Immature natural killer cell (primary cell): Measurements from ENCODE around the gene DUSP22. TPM values are rescaled to one million over a fixed set of nuclear protein-coding genes. Genes with fewer than 3 reads are reported as not detected.
"Not testable (repeated sequence)": the region's sequence is repeated elsewhere in the genome, so short reads cannot be mapped to it uniquely, and the experiment has no call there.

ENCODE experiments used
- DNase-seq, 3 donors: peaks; one replicate each; pipeline ENCODE4 v3.0.0; 2022; ENCODE audit warnings: mixed read lengths in 1 of 3
- H3K27ac Mint-ChIP-seq, 6 donors: one replicate each; pipeline ENCODE4 v1.8.0; 2020; ENCODE audit warnings: mixed read lengths in 6 of 6, mild to moderate bottlenecking in 5 of 6, inconsistent platforms in 4 of 6, moderate library complexity in 3 of 6
- H3K27me3 Mint-ChIP-seq, 3 donors: one replicate each; pipeline ENCODE4 v1.8.0; 2020 to 2021; ENCODE audit warnings: low read depth in 3 of 3, mild to moderate bottlenecking in 3 of 3, mixed read lengths in 3 of 3, moderate library complexity in 3 of 3, inconsistent platforms in 1 of 3
- H3K36me3 Mint-ChIP-seq, 3 donors: one replicate each; pipeline ENCODE4 v1.8.0; 2020; ENCODE audit warnings: mixed read lengths in 3 of 3, inconsistent platforms in 2 of 3, mild to moderate bottlenecking in 2 of 3
- H3K4me1 Mint-ChIP-seq, 2 donors: one replicate each; pipeline ENCODE4 v1.8.0; 2020; ENCODE audit warnings: inconsistent platforms in 2 of 2, mild to moderate bottlenecking in 2 of 2, mixed read lengths in 2 of 2, moderate library complexity in 1 of 2
- H3K4me3 Mint-ChIP-seq, 5 donors: one replicate each; pipeline ENCODE4 v1.8.0; 2020; ENCODE audit warnings: mild to moderate bottlenecking in 5 of 5, mixed read lengths in 5 of 5, inconsistent platforms in 3 of 5, moderate library complexity in 3 of 5
- H3K9me3 Mint-ChIP-seq, 6 donors: one replicate each; pipeline ENCODE4 v1.8.0; 2020; ENCODE audit warnings: mild to moderate bottlenecking in 6 of 6, mixed read lengths in 6 of 6, inconsistent platforms in 4 of 6, moderate library complexity in 3 of 6
- polyA plus RNA-seq, 3 donors: library from polyadenylated mRNA; unstranded; fragments of 300-500 nt; fragmentation: Illumina TruSeq; gene quantifications; one replicate each; pipeline ENCODE4 v1.2.3, GENCODE V29; 2021

DUSP22 gene
- polyA plus RNA-seq, 3 donors from 2014 or later, result 55.0 to 80.1 (median 65.3) TPM

DNA sequence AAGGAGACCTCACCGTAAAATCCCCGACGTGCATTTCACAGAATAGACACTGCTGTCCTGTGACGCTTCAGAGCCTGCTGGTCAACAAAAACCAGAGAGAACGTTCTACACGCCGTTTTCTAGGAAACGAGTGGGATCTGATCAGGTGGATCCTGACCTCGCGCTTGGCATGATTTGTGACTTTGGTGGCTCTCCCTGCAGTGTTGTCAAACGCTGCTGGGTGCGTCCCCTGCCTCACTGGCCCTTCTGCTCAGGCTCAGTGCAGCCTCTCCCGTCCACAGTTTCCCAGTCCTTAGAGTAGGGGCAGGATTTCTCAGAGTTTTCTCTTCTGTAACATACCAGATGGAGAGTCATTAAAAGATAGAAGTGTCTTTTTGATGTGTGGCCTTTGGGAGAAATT is 71.6 kb downstream of the DUSP22 start:
- H3K36me3 Mint-ChIP-seq, result peaks cover 0 to 5% (median 3%) of the 10 kb centered on the region in 3 donors
- peaks cover 0 to 4% (median 1%) of the 10 kb centered on the region in 3 donors for H3K27me3 Mint-ChIP-seq
- peaks cover 0 to 24% (median 7%) of the 10 kb centered on the region in 6 donors for H3K9me3 Mint-ChIP-seq
- H3K27ac Mint-ChIP-seq, result no peak overlapping the region
- H3K4me1 Mint-ChIP-seq, result peaks cover 9 to 12% of the 10 kb centered on the region in 2 donors
- DNase-seq, result no peak
- no peak overlapping the region for H3K4me3 Mint-ChIP-seq

DNA sequence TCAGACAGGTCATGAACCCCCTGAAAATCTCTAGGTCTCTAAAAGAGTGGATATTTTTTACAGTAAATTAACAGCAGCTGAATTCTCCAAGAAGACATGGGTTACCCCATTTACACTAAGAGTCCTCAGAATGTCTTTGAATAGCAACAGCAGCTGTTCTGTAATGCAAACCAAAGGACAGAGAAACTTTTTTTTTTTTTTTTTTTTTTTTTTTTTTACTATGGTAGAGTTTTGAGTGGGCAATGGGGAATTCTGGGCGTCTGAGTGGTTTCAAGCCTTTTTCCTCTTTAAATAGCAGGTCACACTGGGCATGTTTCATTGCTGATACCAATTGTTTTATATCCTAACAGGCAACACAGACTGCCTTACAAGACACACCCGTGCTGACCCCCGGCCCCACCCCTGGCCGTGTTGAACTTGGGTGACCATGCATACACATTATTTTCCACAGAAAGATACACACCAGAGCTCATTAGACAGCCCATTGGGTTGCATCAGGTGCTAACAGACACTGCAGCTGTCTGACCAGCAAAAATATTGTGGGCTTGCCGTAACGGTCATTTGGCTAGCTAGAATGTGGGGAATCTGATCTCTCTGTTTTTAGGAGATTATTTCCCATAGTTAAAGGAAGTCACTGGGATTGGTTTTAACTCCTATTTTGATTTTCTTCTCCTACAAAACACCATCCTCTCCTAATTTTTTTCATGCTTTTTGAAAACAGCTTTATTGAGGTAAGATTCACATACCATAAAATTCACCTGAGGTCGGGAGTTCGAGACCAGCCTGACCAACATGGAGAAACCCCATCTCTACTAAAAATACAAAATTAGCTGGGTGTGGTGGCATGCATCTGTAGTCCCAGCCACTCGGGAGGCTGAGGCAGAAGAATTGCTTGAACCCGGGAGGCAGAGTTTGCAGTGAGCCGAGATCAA is 72.6 kb downstream of the DUSP22 start:
- Mint-ChIP-seq H3K36me3 (peaks cover 0 to 5% (median 3%) of the 10 kb centered on the region in 3 donors), H3K4me3 (no peak overlapping the region), H3K9me3 (peaks cover 0 to 24% (median 8%) of the 10 kb centered on the region in 6 donors), H3K4me1 (peaks cover 5 to 7% of the 10 kb centered on the region in 2 donors), H3K27ac (no peak overlapping the region), H3K27me3 (peaks cover 0 to 4% (median 1%) of the 10 kb centered on the region in 3 donors)
- no peak for DNase-seq

DNA sequence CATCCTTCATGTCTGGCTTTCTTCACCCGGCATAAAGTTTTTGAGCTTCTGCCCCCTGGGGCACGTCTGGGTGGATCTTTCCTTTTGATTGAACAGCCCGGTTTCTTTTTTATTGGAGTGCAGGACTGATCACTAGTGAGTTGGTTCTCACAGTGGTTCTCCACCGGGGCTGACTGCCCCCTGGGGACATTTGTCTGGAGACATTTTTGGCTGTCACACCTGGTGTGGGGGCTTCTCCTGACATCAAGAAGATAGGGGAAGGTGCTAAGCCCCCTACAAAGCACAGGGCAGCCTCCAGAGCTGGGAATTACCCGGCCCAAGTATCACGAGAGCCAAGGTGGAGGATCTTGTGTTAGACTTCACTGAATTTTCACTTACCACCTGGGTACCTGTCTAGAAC is 73.5 kb downstream of the DUSP22 start:
- peaks cover 0 to 28% (median 10%) of the 10 kb centered on the region in 6 donors for H3K9me3 Mint-ChIP-seq
- no peak overlapping the region for H3K27ac Mint-ChIP-seq
- H3K4me3 Mint-ChIP-seq, result no peak overlapping the region

DNA sequence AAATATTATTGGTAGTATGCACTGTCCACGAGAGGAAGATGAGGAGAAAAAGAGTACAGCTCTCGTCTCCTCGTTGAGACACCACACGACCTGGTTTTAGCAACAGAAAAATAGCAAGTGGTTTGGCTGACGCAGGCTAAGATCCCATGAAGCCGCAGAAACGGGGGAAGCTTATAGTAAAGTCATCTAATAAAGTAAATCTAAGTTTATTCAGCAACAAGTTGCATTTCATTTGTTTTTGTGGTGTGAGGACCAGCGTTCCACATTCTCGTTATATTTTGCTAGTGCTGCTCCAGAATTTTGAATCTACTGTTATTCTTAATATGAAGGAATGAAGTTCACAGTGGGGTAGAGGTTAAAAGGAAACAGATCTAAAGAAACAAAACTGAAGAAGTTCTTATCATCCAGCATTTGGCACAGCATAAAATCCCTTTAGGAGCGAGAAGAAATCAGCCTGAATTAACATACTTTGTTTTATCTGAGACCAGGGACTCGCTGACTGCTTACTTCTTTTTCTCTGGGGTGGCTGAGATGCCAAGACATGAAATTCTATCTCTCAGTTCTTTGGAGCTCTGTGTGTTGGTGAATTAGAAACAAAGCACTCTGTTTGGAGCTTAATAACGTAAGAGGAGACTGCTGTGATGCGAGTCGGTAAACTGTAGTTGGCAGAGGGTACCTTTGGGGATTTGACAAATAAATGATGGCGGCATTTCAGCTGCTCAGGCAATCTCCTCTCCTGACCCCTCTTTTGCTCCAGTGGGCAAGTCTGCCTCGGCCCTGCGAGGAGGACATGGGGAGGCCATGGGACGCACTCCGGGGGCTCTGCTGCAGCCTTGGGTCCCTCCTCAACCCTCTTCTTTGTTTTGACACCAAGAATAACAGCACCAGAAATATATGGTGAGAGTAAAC is 74.4 kb downstream of the DUSP22 start:
- H3K4me3 Mint-ChIP-seq, result peak overlapping the region in 1 of 5 donors; percentile 42

More for the DNA sequence above, 73.5 kb downstream of the DUSP22 start:
- Mint-ChIP-seq H3K27me3 (peaks cover 0 to 4% (median 1%) of the 10 kb centered on the region in 3 donors), H3K4me1 (peaks cover 0 to 3% of the 10 kb centered on the region in 2 donors), H3K36me3 (peaks cover 2 to 7% (median 3%) of the 10 kb centered on the region in 3 donors)
- DNase-seq, result no peak

DNA sequence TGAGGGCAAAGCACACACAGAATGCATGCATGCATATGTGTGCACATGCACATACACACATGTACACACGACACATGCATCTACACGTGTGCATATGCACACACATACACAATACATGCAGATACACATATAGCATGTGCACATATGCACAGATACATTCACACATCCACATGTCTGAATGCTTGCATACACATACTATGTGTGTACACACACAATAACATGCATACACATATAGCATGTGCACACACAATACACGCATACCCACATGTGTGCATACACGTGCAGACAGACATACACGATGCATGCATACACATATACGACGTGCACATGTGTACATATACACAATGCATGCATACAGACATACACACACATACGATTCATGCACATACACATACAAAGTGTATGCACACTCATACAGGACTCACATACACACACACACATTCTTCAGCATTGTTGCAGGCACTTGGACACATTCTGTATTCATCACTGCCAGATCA is 75.1 kb downstream of the DUSP22 start:
- no peak overlapping the region for H3K27ac Mint-ChIP-seq
- peaks cover 0 to 3% (median 1%) of the 10 kb centered on the region in 3 donors for H3K27me3 Mint-ChIP-seq
- H3K36me3 Mint-ChIP-seq, result peaks cover 3 to 7% (median 4%) of the 10 kb centered on the region in 3 donors
- H3K4me3 Mint-ChIP-seq, result no peak overlapping the region
- no peak for DNase-seq
- H3K4me1 Mint-ChIP-seq, result peaks cover 0 to 6% of the 10 kb centered on the region in 2 donors
- H3K9me3 Mint-ChIP-seq, result peaks cover 0 to 28% (median 10%) of the 10 kb centered on the region in 6 donors

More for the DNA sequence above, 74.4 kb downstream of the DUSP22 start:
- H3K4me1 Mint-ChIP-seq, result peaks cover 0 to 6% of the 10 kb centered on the region in 2 donors
- peak in 1 of 3 donors; percentile 35 for DNase-seq
- H3K27ac Mint-ChIP-seq, result peak overlapping the region in 1 of 6 donors; percentile 54
- peaks cover 0 to 4% (median 1%) of the 10 kb centered on the region in 3 donors for H3K27me3 Mint-ChIP-seq
- peaks cover 3 to 7% (median 4%) of the 10 kb centered on the region in 3 donors for H3K36me3 Mint-ChIP-seq
- peaks cover 0 to 28% (median 10%) of the 10 kb centered on the region in 6 donors for H3K9me3 Mint-ChIP-seq

DNA sequence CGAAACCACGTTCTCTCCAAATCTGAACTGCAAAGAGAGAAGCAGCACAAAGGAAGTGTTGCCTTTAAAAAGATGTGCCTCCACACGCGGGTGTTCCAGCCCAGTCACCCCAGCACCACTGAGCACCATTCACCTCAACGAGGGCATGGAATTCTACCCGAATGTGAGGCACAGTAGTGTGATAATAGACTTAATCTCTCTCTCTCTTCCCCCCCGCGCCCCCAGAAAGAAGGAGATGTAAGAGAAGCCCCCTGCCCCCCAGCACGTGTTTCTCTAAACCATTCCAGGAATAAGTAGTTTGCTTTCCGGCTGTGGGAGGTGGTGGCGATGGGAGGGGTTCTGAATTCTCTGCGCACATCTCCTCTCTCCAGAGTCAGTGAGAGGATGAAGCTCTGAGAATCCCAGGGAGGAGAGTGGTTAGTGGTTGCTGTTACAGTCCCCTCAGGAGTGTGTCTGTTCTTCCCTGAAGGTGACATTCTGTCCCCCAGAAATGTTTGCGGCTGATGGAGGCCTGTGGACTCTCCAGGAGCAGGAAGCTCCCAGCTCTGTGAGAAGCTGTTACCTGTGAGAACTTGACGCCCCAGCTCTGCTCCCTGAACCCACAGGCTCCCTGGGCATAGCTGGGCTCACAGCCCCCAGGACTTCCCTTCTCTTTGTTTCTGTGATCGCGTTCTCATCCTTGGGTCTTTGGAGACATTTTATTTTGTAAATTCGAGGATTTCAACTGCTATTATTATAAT is 75.8 kb downstream of the DUSP22 start:
- Mint-ChIP-seq H3K4me3 (no peak overlapping the region), H3K27ac (no peak overlapping the region), H3K36me3 (peaks cover 3 to 7% (median 4%) of the 10 kb centered on the region in 3 donors), H3K9me3 (peaks cover 0 to 28% (median 10%) of the 10 kb centered on the region in 6 donors), H3K27me3 (peaks cover 0 to 1% (median 0%) of the 10 kb centered on the region in 3 donors), H3K4me1 (peaks cover 6 to 13% of the 10 kb centered on the region in 2 donors)
- DNase-seq, result no peak

DNA sequence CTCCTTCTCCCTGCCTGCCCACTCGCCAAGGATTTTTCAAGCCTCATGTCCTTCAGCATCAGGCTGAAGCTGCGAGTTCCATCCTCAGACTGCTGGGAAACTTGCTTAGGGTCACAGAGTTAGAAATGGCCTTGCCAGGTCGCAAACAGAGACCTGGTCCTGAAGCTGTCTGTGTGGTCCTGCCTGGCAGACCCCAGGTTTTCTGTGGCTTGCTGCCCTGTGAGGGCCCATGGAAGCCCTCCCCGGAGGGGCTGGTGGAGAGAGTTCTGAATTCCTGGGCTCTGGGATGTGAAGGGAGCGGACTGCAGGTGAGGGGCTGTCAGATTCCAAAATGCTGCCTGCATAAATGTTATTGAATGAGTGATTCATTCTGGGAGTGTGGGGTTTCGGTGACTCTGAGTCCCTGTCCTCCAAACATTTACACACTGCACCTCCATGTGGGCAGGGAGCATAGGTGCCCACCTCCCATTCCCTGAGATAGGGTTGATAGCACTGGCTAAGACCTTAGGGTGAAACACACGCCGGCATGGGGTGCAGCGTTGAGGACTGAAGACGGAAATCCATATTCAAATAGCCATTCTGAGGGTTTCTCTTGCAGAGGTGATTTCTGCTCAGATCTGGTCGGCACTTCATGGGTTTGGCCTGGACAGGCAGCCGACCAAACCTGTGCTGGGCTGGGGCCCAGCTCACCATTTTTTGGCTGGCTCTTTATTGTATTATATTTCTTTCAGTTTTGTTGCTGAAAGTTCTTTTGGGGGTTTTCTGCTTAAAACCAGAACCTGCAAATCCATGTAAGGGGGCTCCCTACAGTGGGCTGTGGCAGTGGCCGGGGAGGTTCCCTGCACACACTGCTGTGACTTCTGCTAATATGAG is 77.5 kb downstream of the DUSP22 start:
- H3K4me1 Mint-ChIP-seq, result peaks cover 6 to 13% of the 10 kb centered on the region in 2 donors
- peaks cover 0 to 22% (median 8%) of the 10 kb centered on the region in 6 donors for H3K9me3 Mint-ChIP-seq
- H3K27ac Mint-ChIP-seq, result no peak overlapping the region
- DNase-seq, result no peak
- peaks cover 0 to 4% (median 3%) of the 10 kb centered on the region in 3 donors for H3K36me3 Mint-ChIP-seq
- H3K4me3 Mint-ChIP-seq, result no peak overlapping the region
- H3K27me3 Mint-ChIP-seq, result peaks cover 0 to 4% (median 2%) of the 10 kb centered on the region in 3 donors

DNA sequence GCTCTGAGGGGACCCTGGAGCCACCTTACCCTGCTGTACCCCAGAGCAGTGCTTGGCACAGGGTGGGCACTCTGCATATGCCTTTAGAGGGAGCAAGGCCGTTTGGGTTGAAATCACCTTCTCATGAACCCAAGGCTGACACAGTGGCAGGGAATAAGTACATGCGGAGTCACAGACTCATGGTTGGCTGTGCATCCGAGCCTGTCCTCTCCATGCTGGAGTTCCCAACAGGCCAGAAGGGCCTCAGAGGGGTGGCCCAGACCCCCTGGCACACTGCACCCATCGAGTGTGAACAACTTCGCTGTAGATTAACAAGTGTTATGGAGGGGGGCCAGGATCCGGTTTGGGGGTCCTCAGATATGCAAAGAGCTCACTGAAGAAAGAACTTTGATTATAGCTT is 78.3 kb downstream of the DUSP22 start:
- Mint-ChIP-seq H3K27me3 (peaks cover 2 to 4% (median 2%) of the 10 kb centered on the region in 3 donors), H3K27ac (no peak overlapping the region), H3K4me3 (peak overlapping the region in 1 of 5 donors; percentile 3), H3K4me1 (peaks cover 6 to 13% of the 10 kb centered on the region in 2 donors), H3K36me3 (peaks cover 0 to 4% (median 3%) of the 10 kb centered on the region in 3 donors), H3K9me3 (peaks cover 0 to 22% (median 5%) of the 10 kb centered on the region in 6 donors)
- no peak for DNase-seq

DNA sequence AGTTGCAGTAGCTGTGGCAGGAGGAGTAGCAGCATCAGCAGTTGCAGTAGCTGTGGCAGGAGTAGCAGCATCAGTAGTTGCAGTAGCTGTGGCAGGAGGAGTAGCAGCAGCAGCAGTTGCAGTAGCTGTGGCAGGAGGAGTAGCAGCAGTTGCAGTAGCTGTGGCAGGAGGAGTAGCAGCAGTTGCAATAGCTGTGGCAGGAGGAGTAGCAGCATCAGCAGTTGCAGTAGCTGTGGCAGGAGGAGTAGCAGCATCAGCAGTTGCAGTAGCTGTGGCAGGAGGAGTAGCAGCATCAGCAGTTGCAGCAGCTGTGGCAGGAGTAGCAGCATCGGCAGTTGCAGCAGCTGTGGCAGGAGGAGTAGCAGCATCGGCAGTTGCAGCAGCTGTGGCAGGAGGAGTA is 79.6 kb downstream of the DUSP22 start:
- not testable (repeated sequence) for H3K36me3 Mint-ChIP-seq, H3K27me3 Mint-ChIP-seq, DNase-seq

DNA sequence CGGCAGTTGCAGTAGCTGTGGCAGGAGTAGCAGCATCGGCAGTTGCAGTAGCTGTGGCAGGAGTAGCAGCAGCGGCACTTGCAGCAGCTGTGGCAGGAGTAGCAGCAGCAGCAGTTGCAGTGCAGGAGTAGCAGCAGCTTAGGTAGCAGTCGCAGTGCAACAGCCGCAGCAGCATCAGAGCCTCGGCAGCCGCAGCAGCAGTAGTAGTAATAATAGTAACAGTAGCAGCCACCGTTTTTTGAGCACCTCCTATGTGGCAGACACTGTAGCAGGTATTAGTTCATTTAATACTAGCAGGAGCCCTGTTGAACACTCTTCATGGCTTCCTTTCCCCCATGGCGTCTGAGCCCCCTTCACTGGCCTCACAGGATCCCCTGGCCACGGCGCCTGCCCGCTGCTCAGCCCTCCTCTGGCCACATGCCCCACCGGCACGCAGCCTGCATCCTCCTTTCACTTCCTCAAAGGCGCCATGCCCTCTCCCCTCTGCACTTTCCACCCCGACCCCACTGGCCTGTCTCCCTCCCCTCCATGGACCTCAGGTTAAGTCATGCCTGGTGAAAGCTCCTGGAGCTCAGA is 80.1 kb downstream of the DUSP22 start:
- Mint-ChIP-seq H3K9me3 (peaks cover 0 to 14% (median 6%) of the 10 kb centered on the region in 6 donors), H3K27ac (no peak overlapping the region), H3K4me1 (peaks cover 11 to 13% of the 10 kb centered on the region in 2 donors), H3K27me3 (peaks cover 2 to 4% (median 4%) of the 10 kb centered on the region in 3 donors), H3K36me3 (peaks cover 0 to 4% (median 3%) of the 10 kb centered on the region in 3 donors), H3K4me3 (peak overlapping the region in 3 of 5 donors; percentile 18 to 51 (median 19))
- no peak for DNase-seq

More for the DNA sequence above, 79.6 kb downstream of the DUSP22 start:
- not testable (repeated sequence) for H3K4me3 Mint-ChIP-seq, H3K27ac Mint-ChIP-seq
- peaks cover 7 to 13% of the 10 kb centered on the region in 2 donors for H3K4me1 Mint-ChIP-seq
- peaks cover 0 to 14% (median 6%) of the 10 kb centered on the region in 6 donors for H3K9me3 Mint-ChIP-seq

DNA sequence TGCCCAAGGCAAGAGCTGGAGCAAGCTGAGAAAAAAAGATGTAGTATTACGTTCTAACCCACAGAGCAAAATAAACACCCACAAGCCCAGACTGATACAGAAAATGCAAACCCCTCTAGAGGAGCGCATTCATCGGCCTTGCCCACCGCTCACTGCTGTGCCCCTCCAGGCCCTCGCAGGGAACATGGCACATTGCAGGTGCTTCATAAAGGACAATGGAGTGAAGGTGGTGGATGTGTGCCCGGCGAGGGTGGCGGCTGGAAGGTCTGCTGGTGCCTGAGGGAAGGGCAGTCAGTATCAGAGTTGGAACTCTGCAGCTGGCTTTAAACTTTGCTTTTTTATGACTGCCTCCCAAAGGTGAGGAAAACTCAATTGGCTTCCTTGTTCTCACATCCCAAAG is 80.7 kb downstream of the DUSP22 start:
- H3K36me3 Mint-ChIP-seq, result peaks cover 0 to 4% (median 3%) of the 10 kb centered on the region in 3 donors
- peak overlapping the region in 2 of 5 donors; percentile 18 to 19 for H3K4me3 Mint-ChIP-seq
- peaks cover 2 to 7% (median 4%) of the 10 kb centered on the region in 3 donors for H3K27me3 Mint-ChIP-seq
- no peak overlapping the region for H3K27ac Mint-ChIP-seq
- H3K4me1 Mint-ChIP-seq, result peaks cover 11 to 13% of the 10 kb centered on the region in 2 donors
- no peak for DNase-seq
- H3K9me3 Mint-ChIP-seq, result peaks cover 0 to 11% (median 4%) of the 10 kb centered on the region in 6 donors
